Islet of Langerhans (tissue), 1 donor: ENCODE data around the gene PLA2G15.

Experiments
- FAIRE-seq: peaks from one replicate; lab custom pipeline; 2011; peaks lifted over from hg19 to GRCh38; lab: Jason Lieb, UNC

Gene PLA2G15

DNA sequence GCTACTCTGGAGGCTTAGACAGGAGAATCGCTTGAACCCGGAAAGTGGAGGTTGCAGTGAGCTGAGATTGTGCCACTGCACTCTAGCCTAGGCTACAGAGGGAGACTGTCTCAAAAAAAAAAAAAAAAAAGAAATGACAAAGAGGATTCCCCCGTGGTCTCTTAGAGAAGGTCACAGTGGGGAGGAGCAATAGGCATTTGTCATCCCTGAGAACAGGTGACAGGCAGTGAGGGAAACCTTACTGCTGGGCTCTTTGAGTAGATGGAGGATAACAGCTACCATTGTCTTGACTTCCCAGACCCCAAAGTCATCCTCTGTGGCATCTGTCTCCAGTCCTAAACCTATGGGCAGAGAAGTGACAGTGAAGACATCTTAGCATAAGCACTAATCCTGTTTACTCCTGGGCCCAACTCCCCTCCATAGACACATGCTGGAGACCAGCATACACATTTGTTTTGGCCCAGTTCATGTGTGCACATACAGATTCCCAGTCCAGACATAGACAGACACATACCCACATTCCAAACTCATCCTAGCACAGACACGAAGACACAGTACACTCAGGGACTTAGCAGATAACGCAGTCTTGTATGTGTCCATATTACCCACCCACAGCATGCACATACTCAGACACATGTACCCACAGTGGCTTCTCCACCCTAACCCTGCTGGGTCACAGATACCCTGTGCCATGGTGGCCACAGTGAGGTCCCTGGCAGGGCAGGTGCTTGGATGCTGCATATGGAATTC is 11.9 kb upstream of the PLA2G15 start:
- FAIRE-seq: no peak

DNA sequence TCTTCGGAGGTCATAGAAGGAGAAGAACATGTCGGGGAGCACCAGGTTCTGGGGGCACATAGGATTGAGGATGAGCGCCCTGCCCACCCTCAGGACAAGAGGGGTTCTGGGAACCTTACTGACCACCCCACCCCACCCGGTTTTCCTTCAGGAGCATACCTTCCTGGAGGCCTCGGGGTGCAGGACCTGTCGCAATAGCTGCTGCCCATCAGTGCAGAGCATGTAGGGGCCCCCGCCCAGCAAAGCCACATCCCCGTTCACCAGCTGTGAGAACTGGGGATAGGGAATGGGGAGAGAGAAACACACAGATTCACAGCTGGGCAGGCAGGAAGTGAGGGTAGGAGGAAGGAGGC is 11.4 kb upstream of the PLA2G15 start:
- no peak for FAIRE-seq

DNA sequence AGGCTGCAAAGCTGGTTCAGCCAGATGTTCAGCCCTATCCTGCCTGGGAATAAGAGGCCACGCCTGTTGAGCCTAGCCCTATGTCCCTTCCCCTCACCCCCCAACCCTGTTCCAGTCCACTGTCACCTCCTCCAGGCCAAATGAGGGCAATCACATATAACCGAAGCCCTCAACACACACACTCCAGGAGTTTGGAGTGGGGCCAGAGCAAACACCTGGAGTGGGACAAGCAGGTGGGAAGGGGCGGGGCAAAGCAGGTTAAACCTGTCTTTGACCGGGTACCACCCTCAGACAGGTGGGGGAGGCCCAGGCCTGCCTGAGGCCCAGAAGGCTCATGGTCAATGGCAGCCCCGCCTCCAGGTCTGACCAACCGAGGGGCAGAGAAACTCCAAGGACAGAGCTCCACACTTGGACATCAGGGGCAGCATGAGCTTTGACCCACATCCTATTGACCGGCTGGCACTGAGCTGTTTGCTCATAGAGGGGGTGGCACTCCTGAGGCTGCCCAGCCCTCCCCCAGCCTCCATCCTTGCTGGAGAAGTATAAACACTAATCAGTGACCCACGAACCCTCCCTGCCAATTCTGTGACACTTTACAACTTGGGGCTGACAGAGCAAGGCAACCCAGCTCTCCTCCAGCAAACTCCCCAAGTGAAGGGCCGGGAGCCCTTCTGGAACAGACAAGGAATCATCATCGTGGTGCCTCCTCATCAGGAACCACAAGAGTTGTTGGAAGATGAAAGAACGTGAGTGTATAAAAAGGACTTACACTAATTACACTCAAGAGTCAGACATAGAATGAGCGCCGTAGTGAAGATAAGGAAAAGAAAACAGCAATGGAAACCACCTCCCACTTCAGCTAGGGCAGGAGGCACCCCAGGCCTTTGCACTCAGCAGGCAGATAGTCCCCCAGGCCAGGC is 10.7 kb upstream of the PLA2G15 start:
- FAIRE-seq: no peak

DNA sequence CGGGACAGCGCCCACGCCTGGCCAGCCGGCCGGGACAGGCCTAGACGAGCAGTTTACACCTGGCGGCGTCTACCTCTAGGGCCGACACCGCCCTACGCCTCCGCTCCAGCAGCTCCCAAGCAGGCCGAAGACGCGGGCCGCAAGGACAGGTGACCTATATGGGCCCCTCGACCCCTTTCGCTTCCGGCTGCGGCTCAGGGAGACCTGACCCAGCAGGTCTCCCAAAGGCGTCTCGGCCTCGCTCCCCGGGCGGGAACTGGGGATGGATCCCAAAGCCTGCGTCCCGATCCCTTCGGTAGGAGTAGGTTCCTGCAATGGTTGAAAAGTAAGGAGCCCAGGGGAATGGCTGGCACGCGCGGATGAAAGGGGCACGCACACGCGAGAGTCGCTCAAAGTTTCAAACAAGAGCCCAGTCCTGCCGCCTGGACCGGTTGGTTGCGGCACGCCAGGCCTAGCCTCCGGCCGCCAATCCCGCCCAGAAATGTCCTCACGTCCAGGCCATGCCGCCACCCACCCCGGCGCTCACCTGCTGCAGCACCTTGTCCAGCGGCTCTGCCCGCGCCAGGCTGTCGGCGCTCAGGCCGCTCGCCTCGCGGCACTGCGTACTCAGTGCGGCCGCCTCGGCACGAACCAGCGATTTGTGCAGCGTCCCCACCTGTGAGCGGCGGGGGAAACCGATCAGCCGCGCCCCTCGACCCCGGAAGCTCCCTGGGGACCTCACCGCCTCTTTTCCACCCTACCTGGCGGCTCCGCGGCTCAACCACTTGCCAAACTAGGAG is 9.9 kb upstream of the PLA2G15 start:
- FAIRE-seq: no peak

DNA sequence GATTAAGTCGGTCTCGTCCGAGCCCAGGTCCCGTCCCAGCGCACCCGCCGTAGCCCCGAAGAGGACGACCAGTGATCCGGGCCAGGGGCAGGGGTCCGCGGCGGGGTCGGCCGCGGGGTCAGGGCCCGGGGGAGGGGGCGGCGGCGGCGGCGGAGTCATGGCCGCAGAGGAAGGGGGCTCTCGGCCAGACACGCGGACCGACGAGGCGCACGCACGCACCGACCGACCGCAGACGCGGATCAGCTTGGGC is 9.4 kb upstream of the PLA2G15 start, which contains the start of gene ESRP2:
ESRP2 (minus strand) TSS at position 241 of the 250 bp plus-strand sequence; CDS start at position 159, 82 bp downstream.
- FAIRE-seq: no peak

DNA sequence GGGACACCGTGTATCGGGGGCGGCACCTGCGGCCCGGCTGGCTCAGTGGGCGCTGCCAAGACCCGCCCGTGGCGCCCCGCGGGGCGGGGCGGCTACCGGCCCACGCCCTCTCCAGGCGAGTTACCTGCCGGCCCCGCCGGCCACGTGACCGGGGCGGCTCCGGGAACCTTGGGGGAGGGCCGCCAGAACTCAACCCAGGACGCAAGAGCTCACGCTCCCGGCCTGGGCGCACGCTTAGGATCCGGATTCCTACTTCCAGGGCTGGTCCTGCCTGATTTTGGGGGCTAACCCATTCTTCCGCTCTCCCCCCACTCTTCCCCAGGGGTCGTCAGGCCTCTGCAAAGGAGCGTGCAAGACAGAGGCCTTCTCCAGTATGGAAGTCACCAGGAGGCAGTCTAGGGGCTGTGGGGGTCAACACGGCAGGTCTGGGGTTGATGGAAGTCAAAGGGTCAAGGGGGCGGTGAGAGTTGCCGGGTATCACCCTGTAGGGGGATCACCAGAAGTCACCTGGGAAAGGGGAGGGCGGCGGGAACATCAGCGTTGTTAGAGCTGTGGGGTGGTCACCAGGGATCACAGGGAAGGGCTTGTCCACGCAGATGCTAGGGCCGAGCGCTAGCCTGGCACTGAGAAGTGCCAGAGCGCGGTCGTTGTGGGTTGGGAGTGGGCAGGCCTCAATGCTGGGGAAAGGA is 8.9 kb upstream of the PLA2G15 start:
- no peak for FAIRE-seq

- FAIRE-seq: no peak
Observed at GRCh38 chr16:68236826-68237242, 8.3 kb upstream of the PLA2G15 start.

GRCh38 chr16:68237243-68238028 is 7.7 kb upstream of the PLA2G15 start:
- FAIRE-seq: no peak

GRCh38 chr16:68238029-68238345 is 7.2 kb upstream of the PLA2G15 start:
- FAIRE-seq: no peak

GRCh38 chr16:68242085-68242484 is 3.1 kb upstream of the PLA2G15 start:
- no peak for FAIRE-seq

GRCh38 chr16:68242926-68243858 is 2.0 kb upstream of the PLA2G15 start:
- no peak for FAIRE-seq

GRCh38 chr16:68244481-68244902 is 681 bp upstream of the PLA2G15 start:
- FAIRE-seq: no peak

DNA sequence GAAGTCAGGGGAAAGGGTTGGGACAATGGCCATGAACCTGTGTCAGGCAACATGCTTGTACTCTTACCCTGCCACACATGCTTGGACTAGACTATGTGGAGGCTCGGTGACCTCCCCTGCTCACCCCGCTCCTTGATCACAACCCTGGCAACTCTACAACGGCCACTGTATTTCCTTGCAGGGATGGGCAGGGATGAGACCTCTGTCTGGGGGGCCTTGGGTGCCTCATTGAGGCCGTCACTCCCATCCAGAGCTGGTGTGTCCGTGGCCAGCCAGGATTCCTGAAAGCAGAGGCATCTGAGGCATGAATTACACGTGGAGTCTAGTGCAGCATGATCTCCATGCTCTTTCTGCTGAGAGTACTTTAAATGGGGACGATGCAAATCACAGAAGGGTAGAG is 948 bp downstream of the PLA2G15 start:
- FAIRE-seq: no peak

DNA sequence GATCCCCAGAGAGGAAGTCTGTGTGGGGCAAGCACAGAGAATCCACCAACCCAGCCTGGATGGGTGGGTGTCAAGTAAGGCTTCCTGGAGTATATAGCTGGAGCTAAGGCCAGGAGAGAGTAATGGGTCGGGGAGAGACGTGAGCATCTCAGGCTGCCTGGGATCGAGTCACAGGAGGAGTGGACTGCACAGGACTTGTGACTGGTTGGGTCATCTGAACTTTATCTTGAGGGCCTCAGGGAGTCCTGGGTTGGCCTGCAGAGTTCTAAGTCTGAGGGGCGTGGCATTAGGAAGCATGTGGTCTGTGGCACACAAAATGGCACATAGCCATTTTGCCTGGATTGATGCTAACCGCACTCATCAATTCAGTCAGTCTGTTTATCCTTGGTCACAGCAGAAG is 1.5 kb downstream of the PLA2G15 start:
- no peak for FAIRE-seq

GRCh38 chr16:68247400-68247799 is 2.2 kb downstream of the PLA2G15 start:
- no peak for FAIRE-seq

DNA sequence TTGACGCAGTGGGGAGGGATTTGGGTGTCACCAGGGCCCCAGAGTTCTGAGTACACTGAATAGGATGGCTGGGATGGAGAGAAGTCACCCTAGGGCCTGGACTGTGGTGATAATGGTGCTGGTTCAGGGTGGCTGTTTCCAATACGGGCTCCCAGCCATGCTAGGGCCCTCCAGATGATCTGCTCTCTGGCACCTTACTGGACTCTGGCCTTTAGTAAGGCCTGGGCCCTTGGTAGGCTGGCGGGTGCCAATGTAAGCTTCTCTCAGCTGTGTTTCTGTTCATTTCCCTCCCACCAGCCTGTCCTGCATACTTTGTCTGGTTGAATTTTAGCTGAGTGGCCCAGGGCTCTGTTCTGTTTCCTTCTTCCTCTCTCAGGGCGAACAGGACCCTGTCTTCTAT is 2.8 kb downstream of the PLA2G15 start:
- no peak for FAIRE-seq

DNA sequence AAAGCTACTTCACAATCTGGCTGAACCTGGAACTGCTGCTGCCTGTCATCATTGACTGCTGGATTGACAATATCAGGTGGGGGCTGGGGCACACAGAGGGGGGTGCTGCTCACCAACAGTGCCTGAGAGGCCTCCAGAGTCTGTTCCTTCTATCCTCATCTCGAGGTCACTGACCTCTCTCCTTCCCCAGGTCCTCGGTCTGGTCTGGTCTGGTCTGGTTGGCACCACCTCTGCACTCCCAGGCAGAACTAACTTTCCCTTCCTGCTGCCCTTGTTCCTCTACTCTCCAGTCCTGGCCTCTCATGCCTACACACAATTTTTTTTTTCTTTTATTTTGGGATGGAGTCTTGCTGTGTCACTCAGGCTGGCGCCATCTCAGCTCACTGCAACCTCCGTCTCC is 4.2 kb downstream of the PLA2G15 start:
- FAIRE-seq: no peak

DNA sequence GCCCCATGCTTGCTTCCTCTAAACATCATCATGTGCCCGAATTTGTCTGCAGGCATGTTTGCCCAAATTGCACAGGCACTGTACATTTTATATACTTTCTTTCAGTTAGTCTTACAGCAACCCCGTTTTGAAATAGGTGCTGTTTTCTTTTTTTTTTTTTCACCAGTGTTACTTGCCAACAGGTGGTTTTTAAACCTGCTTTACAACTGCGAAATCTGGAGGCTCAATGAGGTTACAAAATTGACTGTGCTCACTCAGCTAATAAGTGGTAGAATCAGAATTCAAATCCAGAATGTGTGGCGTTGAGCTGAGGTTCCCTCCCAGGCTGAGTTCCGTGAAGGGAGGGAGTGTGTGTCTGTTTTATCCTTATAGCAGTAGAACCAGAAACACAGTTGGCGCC is 5.8 kb downstream of the PLA2G15 start:
- FAIRE-seq: no peak

DNA sequence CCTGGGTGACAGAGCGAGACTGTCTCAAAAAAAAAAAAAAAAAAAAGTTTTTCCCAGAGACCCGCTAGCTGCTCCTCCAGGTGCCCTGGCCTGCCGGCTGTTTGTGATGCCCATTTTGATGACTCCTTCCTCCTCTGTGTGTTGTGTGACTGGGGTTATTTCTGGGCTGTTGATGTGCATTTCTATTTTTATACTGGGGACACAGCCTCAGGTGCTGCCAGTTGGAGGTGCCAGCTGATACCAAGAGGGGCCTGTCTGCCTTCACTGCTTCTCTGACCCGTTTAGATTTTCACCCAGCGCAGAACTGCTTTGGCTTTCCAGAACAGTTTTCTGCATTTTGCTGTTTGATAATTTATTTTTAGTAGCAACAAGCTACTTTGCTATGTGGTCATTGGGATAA is 6.7 kb downstream of the PLA2G15 start:
- FAIRE-seq: no peak

DNA sequence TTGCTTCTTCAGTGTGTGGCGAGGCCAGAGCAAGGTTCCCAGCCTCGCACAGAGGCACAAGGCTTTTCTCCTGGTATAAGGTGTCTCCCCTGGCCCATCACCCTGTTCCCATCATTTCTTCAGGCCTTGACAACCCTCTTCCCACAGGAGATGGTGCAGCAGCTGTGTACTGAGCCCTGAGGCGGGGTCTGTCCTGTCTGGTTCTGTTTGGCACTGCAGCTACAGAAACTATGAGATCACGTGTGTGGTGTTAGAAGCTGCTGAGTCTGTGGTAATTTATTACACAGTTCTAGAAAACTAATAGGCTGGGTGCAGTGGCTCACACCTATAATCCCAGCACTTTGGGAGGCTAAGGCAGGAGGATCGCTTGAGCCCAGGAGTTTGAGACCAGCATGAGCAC is 7.2 kb downstream of the PLA2G15 start:
- no peak for FAIRE-seq

DNA sequence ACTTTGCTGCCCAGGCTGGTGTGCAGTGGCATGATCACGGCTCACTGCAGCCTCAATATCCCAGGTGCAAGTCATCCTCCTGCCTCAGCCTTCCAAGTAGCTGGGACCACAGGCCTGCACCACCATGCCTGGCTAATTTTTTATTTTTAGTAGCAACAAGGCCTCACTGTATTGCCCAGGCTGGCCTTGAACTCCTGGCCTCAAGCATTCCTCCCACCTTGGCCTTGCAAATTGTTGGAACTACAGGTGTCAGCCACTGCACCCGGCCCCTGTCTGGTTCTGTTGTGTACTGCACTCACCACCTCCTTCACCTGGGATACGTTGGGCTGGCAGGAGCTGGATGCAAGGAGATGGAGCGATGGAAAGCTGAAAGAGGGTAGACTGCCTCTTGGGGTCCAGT is 8.5 kb downstream of the PLA2G15 start:
- FAIRE-seq: no peak
